Measurements from ENCODE around the gene CUX1. TPM values are rescaled to one million over a fixed set of nuclear protein-coding genes. Genes with fewer than 3 reads are reported as not detected.

CUX1 gene
- total RNA-seq, 1 donor from 2014 or later = 66.4 TPM

GRCh38 chr7:102101111-102101551 lies 283.7 kb downstream of the CUX1 start:
- H3K4me1 ChIP-seq = peaks cover 19% of the 10 kb centered on the region
- TF ChIP-seq, protein P1, sequence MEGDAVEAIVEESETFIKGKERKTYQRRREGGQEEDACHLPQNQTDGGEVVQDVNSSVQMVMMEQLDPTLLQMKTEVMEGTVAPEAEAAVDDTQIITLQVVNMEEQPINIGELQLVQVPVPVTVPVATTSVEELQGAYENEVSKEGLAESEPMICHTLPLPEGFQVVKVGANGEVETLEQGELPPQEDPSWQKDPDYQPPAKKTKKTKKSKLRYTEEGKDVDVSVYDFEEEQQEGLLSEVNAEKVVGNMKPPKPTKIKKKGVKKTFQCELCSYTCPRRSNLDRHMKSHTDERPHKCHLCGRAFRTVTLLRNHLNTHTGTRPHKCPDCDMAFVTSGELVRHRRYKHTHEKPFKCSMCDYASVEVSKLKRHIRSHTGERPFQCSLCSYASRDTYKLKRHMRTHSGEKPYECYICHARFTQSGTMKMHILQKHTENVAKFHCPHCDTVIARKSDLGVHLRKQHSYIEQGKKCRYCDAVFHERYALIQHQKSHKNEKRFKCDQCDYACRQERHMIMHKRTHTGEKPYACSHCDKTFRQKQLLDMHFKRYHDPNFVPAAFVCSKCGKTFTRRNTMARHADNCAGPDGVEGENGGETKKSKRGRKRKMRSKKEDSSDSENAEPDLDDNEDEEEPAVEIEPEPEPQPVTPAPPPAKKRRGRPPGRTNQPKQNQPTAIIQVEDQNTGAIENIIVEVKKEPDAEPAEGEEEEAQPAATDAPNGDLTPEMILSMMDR (IDR thresholded peaks at IDR 0.05) = no peak
- TF ChIP-seq EZH2phosphoT487 (IDR thresholded peaks at IDR 0.05) = no peak
- Mint-ChIP-seq H3K4me1 (peaks cover 26% of the 10 kb centered on the region), H3K4me3 (no peak overlapping the region), H3K27me3 (ENCODE audit: insufficient read depth, low read depth) (no peaks in the 10 kb centered on the region), H3K9me3 (no peaks in the 10 kb centered on the region), H3K36me3 (peaks cover 20% of the 10 kb centered on the region), H3K27ac (no peak overlapping the region)
- no peak overlapping the region for H3K27ac ChIP-seq
- DNase-seq (ENCODE audit: low spot score) = no peak
- peaks cover 25% of the 10 kb centered on the region for H3F3A ChIP-seq (ENCODE audit: low read depth)
- no peaks in the 10 kb centered on the region for H3K27me3 ChIP-seq
- H2AFZ ChIP-seq (replicated peaks) = no peak overlapping the region
- no peak overlapping the region for H3K4me2 ChIP-seq
- H3K79me2 ChIP-seq (ENCODE audit: low read depth) = no peaks in the 10 kb centered on the region
- H4K20me1 ChIP-seq (ENCODE audit: low read depth) = peaks cover 22% of the 10 kb centered on the region
- H3K4me3 ChIP-seq = no peak overlapping the region
- no peak overlapping the region for H3K9ac ChIP-seq
- H3K36me3 ChIP-seq = no peaks in the 10 kb centered on the region
- no peaks in the 10 kb centered on the region for H3K9me3 ChIP-seq (ENCODE audit: low read depth)

DNA sequence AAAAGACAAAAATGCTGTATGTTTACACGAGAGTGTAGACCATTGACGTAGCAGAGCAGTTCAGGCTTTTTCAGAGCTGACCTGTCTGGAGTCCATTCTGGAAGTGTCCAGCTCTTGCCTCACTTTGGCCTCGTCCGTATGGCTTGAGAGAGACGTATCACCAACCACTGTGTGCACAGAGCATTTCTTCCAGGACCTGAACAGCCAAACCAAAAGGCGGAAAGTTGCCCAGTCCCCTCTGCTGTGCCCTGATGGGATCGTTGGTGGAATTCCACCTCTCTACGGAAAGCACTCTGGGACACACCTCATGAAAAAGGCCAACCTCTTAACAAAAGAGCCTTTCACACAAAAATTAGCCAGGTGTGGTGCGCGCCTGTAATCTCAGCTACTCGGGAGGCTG lies 284.5 kb downstream of the CUX1 start:
- Histone ChIP-seq H3K4me1 (peaks cover 15% of the 10 kb centered on the region), H3K27me3 (no peaks in the 10 kb centered on the region), H3K4me2 (no peak overlapping the region), H2AFZ (replicated peaks) (no peak overlapping the region), H3K9ac (no peak overlapping the region), H3F3A (ENCODE audit: low read depth) (peaks cover 17% of the 10 kb centered on the region), H3K27ac (no peak overlapping the region), H3K4me3 (no peak overlapping the region), H3K9me3 (ENCODE audit: low read depth) (no peaks in the 10 kb centered on the region), H3K36me3 (no peaks in the 10 kb centered on the region), H3K79me2 (ENCODE audit: low read depth) (no peaks in the 10 kb centered on the region), H4K20me1 (ENCODE audit: low read depth) (peaks cover 14% of the 10 kb centered on the region)
- Mint-ChIP-seq H3K36me3 (peaks cover 21% of the 10 kb centered on the region), H3K9me3 (no peaks in the 10 kb centered on the region), H3K27me3 (ENCODE audit: insufficient read depth, low read depth) (no peaks in the 10 kb centered on the region), H3K4me3 (no peak overlapping the region), H3K27ac (no peak overlapping the region), H3K4me1 (peaks cover 24% of the 10 kb centered on the region)
- DNase-seq (ENCODE audit: low spot score) = no peak
- no peak for TF ChIP-seq EZH2 (IDR thresholded peaks at IDR 0.05)

DNA sequence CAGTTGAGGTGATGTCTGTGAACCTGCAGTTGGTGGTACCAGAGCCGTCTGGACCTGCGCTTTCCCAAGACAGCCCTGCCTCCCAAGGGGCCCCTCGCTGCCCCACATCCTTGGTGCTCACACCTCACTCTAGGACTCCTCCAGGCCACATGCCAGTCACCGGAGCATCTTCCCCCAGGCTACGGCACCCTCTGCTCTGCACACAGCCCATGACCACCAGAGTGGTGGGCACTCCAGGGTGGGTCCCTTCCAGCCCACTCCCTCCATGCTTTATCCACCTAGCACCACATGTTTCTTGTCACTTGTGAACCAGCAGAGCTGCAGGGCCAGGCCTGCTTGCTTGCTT lies 285.6 kb downstream of the CUX1 start:
- H4K20me1 ChIP-seq (ENCODE audit: low read depth) = peaks cover 5% of the 10 kb centered on the region
- H3K4me2 ChIP-seq = no peak overlapping the region
- peaks cover 4% of the 10 kb centered on the region for H3K4me1 ChIP-seq
- peaks cover 6% of the 10 kb centered on the region for H3F3A ChIP-seq (ENCODE audit: low read depth)
- no peak overlapping the region for H3K4me3 ChIP-seq
- Mint-ChIP-seq H3K4me3 (no peak overlapping the region), H3K36me3 (peaks cover 20% of the 10 kb centered on the region), H3K27ac (peak overlapping the region; percentile 74), H3K4me1 (peaks cover 13% of the 10 kb centered on the region), H3K27me3 (ENCODE audit: insufficient read depth, low read depth) (no peaks in the 10 kb centered on the region), H3K9me3 (no peaks in the 10 kb centered on the region)
- TF ChIP-seq EZH2phosphoT487 (IDR thresholded peaks at IDR 0.05) = no peak
- TF ChIP-seq, protein P1 (IDR thresholded peaks at IDR 0.05) = no peak
- TF ChIP-seq EZH2 (IDR thresholded peaks at IDR 0.05) = no peak
- peak overlapping the region; percentile 13 for H3K27ac ChIP-seq
- no peaks in the 10 kb centered on the region for H3K79me2 ChIP-seq (ENCODE audit: low read depth)
- H2AFZ ChIP-seq (replicated peaks) = no peak overlapping the region
- no peaks in the 10 kb centered on the region for H3K36me3 ChIP-seq
- no peaks in the 10 kb centered on the region for H3K27me3 ChIP-seq
- DNase-seq (ENCODE audit: low spot score) = no peak
- no peak overlapping the region for H3K9ac ChIP-seq
- no peaks in the 10 kb centered on the region for H3K9me3 ChIP-seq (ENCODE audit: low read depth)

- H3K9me3 Mint-ChIP-seq = no peaks in the 10 kb centered on the region
- H3K4me3 Mint-ChIP-seq = no peak overlapping the region
- Histone ChIP-seq H3K9me3 (ENCODE audit: low read depth) (no peaks in the 10 kb centered on the region), H3K4me1 (no peaks in the 10 kb centered on the region), H3K9ac (no peak overlapping the region), H4K20me1 (ENCODE audit: low read depth) (no peaks in the 10 kb centered on the region), H3K36me3 (no peaks in the 10 kb centered on the region), H3K79me2 (ENCODE audit: low read depth) (no peaks in the 10 kb centered on the region), H3F3A (ENCODE audit: low read depth) (peaks cover 4% of the 10 kb centered on the region), H2AFZ (replicated peaks) (no peak overlapping the region), H3K4me3 (no peak overlapping the region), H3K4me2 (no peak overlapping the region), H3K27ac (no peak overlapping the region), H3K27me3 (no peaks in the 10 kb centered on the region)
- peaks cover 4% of the 10 kb centered on the region for H3K4me1 Mint-ChIP-seq
- no peak for TF ChIP-seq EZH2 (IDR thresholded peaks at IDR 0.05)
- no peak overlapping the region for H3K27ac Mint-ChIP-seq
- peaks cover 17% of the 10 kb centered on the region for H3K36me3 Mint-ChIP-seq
- H3K27me3 Mint-ChIP-seq (ENCODE audit: insufficient read depth, low read depth) = no peaks in the 10 kb centered on the region
- DNase-seq (ENCODE audit: low spot score) = no peak
Observed at GRCh38 chr7:102104245-102104644, 286.8 kb downstream of the CUX1 start.

Measured in neural progenitor cell (in vitro differentiated cells).